Gastroesophageal sphincter (tissue), 3 donors: Measurements from ENCODE around the gene NUDT12.

ENCODE experiments used
- EP300 ChIP-seq: sonication (generic); formaldehyde crosslinking; IDR thresholded peaks from one replicate; pipeline ENCODE4 v1.6.1; 2017; ENCODE audit warnings: antibody characterized with exemption, mild to moderate bottlenecking
- POLR2A ChIP-seq, 2 donors: fragments of 450-650 bp; IDR thresholded peaks; one replicate each; pipeline ENCODE4 v1.6.1; 2017; ENCODE audit warnings: antibody characterized with exemption in 2 of 2, mild to moderate bottlenecking in 2 of 2, moderate library complexity in 1 of 2
- POLR2AphosphoS5 ChIP-seq: sonication (generic); formaldehyde crosslinking; IDR thresholded peaks from one replicate; pipeline ENCODE4 v1.6.1; 2017; ENCODE audit warnings: antibody characterized with exemption
- TF ChIP-seq, protein P1 (sequence below), 4 experiments: fragments of 200-600 bp in 2 of 4; fragments of 450-650 bp in 2 of 4; sonication (generic) in 1 of 4; IDR thresholded peaks; one replicate each; pipeline ENCODE4 v1.5.1; 2017 to 2019; ENCODE audit warnings: antibody characterized with exemption in 4 of 4, mild to moderate bottlenecking in 2 of 4, moderate library complexity in 2 of 4

DNA sequence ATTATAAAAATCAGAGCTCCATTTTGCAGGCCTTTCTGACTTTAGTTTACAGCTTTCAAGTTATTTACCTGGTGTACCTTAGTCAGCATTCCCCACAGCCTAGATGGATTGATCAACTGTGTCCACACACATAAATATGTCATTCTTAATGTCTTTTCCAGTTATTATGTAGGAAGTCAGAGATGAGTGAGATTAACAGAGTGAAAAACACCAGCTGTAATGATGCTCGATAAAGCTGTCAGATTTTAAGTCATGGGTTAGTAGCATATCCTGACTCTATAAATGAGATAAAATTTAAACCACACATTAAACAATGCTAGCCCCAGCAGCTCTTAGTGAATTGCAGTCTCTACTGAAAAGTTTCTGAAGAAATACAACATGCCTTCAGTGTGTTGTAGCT is 48.9 kb downstream of the NUDT12 start:
- TF ChIP-seq, protein P1, sequence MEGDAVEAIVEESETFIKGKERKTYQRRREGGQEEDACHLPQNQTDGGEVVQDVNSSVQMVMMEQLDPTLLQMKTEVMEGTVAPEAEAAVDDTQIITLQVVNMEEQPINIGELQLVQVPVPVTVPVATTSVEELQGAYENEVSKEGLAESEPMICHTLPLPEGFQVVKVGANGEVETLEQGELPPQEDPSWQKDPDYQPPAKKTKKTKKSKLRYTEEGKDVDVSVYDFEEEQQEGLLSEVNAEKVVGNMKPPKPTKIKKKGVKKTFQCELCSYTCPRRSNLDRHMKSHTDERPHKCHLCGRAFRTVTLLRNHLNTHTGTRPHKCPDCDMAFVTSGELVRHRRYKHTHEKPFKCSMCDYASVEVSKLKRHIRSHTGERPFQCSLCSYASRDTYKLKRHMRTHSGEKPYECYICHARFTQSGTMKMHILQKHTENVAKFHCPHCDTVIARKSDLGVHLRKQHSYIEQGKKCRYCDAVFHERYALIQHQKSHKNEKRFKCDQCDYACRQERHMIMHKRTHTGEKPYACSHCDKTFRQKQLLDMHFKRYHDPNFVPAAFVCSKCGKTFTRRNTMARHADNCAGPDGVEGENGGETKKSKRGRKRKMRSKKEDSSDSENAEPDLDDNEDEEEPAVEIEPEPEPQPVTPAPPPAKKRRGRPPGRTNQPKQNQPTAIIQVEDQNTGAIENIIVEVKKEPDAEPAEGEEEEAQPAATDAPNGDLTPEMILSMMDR (IDR thresholded peaks at IDR 0.05): no peak
- no peak for TF ChIP-seq POLR2A (IDR thresholded peaks at IDR 0.05)
- TF ChIP-seq POLR2AphosphoS5: no peak
- no peak for TF ChIP-seq EP300
